Progenitor cell of endocrine pancreas (in vitro differentiated cells): Measurements from ENCODE around the gene PABPN1. TPM values are rescaled to one million over a fixed set of nuclear protein-coding genes. Genes with fewer than 3 reads are reported as not detected.

Experiments
- DNase-seq: peaks from one replicate; pipeline ENCODE4 v3.0.0; 2021; ENCODE audit warnings: low spot score; ENCODE audit not compliant: unreplicated experiment
- H3K27ac Mint-ChIP-seq: 2 replicates; pipeline ENCODE4 v1.8.0; 2021; ENCODE audit warnings: mild to moderate bottlenecking, moderate library complexity, mixed read lengths
- H3K27me3 Mint-ChIP-seq: 2 replicates; pipeline ENCODE4 v1.8.0; 2021; ENCODE audit warnings: mixed read lengths
- H3K36me3 Mint-ChIP-seq: 2 replicates; pipeline ENCODE4 v1.8.0; 2022; ENCODE audit warnings: mixed read lengths; ENCODE audit not compliant: insufficient read depth
- H3K4me1 Mint-ChIP-seq: 2 replicates; pipeline ENCODE4 v1.8.0; 2021; ENCODE audit warnings: low read depth, mixed read lengths
- H3K4me3 Mint-ChIP-seq: 2 replicates; pipeline ENCODE4 v1.8.0; 2021; ENCODE audit warnings: low read depth, mild to moderate bottlenecking, moderate library complexity, mixed read lengths
- H3K9me3 Mint-ChIP-seq: 2 replicates; pipeline ENCODE4 v1.8.0; 2021; ENCODE audit warnings: low read depth, mixed read lengths
- total RNA-seq: library from RNA; stranded (reverse); gene quantifications from 2 replicates; pipeline ENCODE4 v1.2.1, GENCODE V29; 2021
- TF ChIP-seq, protein P1 (sequence below): fragments of 200-600 bp; sonication (generic); IDR thresholded peaks from one replicate; pipeline ENCODE4 v1.5.0; 2021; ENCODE audit warnings: antibody characterized with exemption, mild to moderate bottlenecking; ENCODE audit not compliant: unreplicated experiment

PABPN1 gene
- total RNA-seq, 1 donor from 2014 or later: 318 TPM

DNA sequence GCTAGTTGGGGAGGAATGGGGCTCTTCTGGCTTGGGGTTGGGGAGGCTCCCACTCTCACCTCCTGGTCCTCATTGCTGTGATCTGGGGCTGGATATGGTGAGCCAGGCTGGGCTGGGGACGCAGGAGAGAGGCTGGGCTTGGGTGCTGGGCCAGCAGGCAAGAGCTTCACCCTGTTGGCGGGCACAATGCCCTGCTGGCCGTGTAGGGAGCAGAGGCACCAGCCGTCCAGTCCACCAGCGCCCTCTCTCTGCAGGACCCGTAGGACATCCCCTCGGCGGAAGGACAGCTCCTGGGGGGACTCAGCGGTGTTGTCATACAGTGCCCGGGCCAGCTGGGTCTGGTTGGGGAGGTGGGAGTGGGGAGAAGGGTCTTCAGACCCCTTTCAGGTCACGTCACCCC, 39.2 kb downstream of the PABPN1 start:
- peaks cover 18% of the 10 kb centered on the region for H3K4me1 Mint-ChIP-seq
- TF ChIP-seq, protein P1, sequence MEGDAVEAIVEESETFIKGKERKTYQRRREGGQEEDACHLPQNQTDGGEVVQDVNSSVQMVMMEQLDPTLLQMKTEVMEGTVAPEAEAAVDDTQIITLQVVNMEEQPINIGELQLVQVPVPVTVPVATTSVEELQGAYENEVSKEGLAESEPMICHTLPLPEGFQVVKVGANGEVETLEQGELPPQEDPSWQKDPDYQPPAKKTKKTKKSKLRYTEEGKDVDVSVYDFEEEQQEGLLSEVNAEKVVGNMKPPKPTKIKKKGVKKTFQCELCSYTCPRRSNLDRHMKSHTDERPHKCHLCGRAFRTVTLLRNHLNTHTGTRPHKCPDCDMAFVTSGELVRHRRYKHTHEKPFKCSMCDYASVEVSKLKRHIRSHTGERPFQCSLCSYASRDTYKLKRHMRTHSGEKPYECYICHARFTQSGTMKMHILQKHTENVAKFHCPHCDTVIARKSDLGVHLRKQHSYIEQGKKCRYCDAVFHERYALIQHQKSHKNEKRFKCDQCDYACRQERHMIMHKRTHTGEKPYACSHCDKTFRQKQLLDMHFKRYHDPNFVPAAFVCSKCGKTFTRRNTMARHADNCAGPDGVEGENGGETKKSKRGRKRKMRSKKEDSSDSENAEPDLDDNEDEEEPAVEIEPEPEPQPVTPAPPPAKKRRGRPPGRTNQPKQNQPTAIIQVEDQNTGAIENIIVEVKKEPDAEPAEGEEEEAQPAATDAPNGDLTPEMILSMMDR: peak; percentile 9
- no peaks in the 10 kb centered on the region for H3K9me3 Mint-ChIP-seq
- no peak overlapping the region for H3K27ac Mint-ChIP-seq
- no peaks in the 10 kb centered on the region for H3K27me3 Mint-ChIP-seq
- DNase-seq: no peak
- H3K36me3 Mint-ChIP-seq: peaks cover 6% of the 10 kb centered on the region
- no peak overlapping the region for H3K4me3 Mint-ChIP-seq

- no peak overlapping the region for H3K4me3 Mint-ChIP-seq
- peak overlapping the region; percentile 36 for H3K27ac Mint-ChIP-seq
- TF ChIP-seq, protein P1: no peak
- DNase-seq: no peak
- H3K4me1 Mint-ChIP-seq: peaks cover 18% of the 10 kb centered on the region
- H3K9me3 Mint-ChIP-seq: no peaks in the 10 kb centered on the region
- peaks cover 4% of the 10 kb centered on the region for H3K36me3 Mint-ChIP-seq
- no peaks in the 10 kb centered on the region for H3K27me3 Mint-ChIP-seq
These were observed 40.1 kb downstream of the PABPN1 start for GRCh38 chr14:23361320-23361719.

GRCh38 chr14:23361763-23362162, 40.5 kb downstream of the PABPN1 start:
- TF ChIP-seq, protein P1: no peak
- Mint-ChIP-seq H3K4me3 (no peak overlapping the region), H3K4me1 (peaks cover 21% of the 10 kb centered on the region), H3K27me3 (no peaks in the 10 kb centered on the region), H3K27ac (no peak overlapping the region), H3K9me3 (no peaks in the 10 kb centered on the region), H3K36me3 (peaks cover 4% of the 10 kb centered on the region)
- no peak for DNase-seq

DNA sequence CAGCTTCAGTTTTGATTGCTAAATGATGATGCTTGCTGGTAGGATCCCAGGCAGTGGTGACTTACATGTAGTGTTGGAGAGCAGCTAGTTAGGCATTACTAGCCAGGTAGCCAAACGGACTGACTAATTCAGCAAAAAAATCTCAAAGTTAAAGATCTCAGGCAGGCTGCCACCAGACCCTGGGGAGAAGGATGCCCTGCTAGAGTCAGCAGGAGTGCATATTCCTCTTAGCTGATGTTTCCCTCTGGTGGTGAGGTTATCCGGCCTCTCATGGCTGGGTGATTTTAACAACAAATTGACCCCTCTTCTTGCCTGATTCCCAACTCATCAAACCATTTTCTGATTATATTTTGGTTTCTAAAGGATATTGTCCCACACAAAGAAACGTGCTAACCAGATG, 40.9 kb downstream of the PABPN1 start:
- DNase-seq: no peak
- Mint-ChIP-seq H3K9me3 (no peaks in the 10 kb centered on the region), H3K4me3 (no peak overlapping the region), H3K27ac (no peak overlapping the region), H3K4me1 (peaks cover 24% of the 10 kb centered on the region), H3K36me3 (peaks cover 4% of the 10 kb centered on the region), H3K27me3 (no peaks in the 10 kb centered on the region)
- TF ChIP-seq, protein P1: no peak

DNA sequence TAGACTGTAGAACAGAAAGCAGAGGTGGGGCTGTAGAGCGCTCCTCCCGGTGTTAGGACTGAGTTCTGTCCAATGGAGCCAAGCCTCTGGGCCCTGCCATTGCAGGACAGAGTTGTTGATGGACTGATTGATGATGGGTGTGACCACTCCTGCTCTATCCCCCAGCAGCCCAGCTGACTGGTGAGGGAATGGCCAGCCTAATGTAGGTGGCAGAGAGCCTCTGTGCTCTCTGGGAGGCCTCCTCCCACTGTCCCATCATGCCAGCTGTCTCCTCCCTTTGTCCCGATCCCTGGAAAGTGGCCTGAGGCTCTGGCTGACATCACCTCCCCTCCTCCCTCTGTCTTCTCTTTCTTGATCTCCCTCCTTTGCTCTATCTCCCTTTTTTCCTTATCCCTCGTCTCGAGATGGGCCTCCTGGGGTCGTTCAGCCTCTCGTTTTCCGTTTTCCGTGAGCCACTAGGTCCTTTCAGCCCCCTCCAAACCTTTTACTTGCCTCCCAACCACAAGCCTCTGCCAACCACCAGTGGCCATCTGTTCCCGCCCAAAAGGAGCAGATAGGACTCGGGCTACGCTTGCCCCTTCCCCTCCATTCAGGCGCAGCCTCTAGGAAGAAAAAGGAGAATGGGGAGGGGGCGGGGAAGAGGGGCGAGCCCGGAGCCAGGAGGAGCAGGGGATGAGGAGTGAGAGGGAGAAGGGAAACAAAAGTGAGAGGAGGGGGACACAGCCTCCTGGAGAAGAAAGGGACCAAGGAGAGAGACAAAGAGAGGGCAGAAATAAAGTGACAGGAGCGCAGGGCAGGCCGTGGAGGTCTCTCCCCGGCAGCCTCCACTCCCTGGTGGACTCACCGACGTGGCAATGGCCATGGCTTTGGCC, 43.1 kb downstream of the PABPN1 start:
- TF ChIP-seq, protein P1: no peak
- Mint-ChIP-seq H3K4me3 (peak overlapping the region; percentile 89), H3K9me3 (no peaks in the 10 kb centered on the region), H3K4me1 (peaks cover 24% of the 10 kb centered on the region), H3K27ac (peak overlapping the region; percentile 98), H3K27me3 (peaks cover 6% of the 10 kb centered on the region), H3K36me3 (peaks cover 4% of the 10 kb centered on the region)
- DNase-seq: no peak
